GM12865 (cell line): Measurements from ENCODE around the gene ABL2.

Experiments
- DNase-seq: peaks from one replicate; pipeline ENCODE4 v3.0.0; 2010; ENCODE audit warnings: low read depth
- H3K4me3 ChIP-seq: 2 replicates; pipeline ENCODE4 v1.5.1; 2011; ENCODE audit warnings: mild to moderate bottlenecking, low read depth, low read length, control low read depth
- CTCF ChIP-seq: IDR thresholded peaks from 2 replicates; pipeline ENCODE4 v1.5.1; 2011; ENCODE audit warnings: low read length, control low read depth, low read depth, inconsistent platforms; ENCODE audit not compliant: insufficient read depth; ENCODE audit errors: missing control alignments

Gene ABL2

GRCh38 chr1:179092896-179093461, 136.5 kb downstream of the ABL2 start:
- H3K4me3 ChIP-seq, result no peak overlapping the region
- no peak for DNase-seq
- TF ChIP-seq CTCF, result no peak

GRCh38 chr1:179091691-179092165, 137.7 kb downstream of the ABL2 start:
- no peak overlapping the region for H3K4me3 ChIP-seq
- no peak for TF ChIP-seq CTCF
- DNase-seq, result no peak

GRCh38 chr1:179090923-179091322, 138.6 kb downstream of the ABL2 start:
- DNase-seq, result no peak
- TF ChIP-seq CTCF, result no peak
- no peak overlapping the region for H3K4me3 ChIP-seq

- no peak for TF ChIP-seq CTCF
- no peak for DNase-seq
- H3K4me3 ChIP-seq, result no peak overlapping the region
Measured at GRCh38 chr1:179090522-179090921, 139.0 kb downstream of the ABL2 start.

- DNase-seq, result no peak
- TF ChIP-seq CTCF, result no peak
- no peak overlapping the region for H3K4me3 ChIP-seq
Measured at GRCh38 chr1:179089827-179090482, 139.5 kb downstream of the ABL2 start.

- no peak for TF ChIP-seq CTCF
- peak; percentile 30 for DNase-seq
- H3K4me3 ChIP-seq, result no peak overlapping the region
Measured at GRCh38 chr1:179087665-179088064, 141.8 kb downstream of the ABL2 start.

GRCh38 chr1:179083533-179083932, 145.9 kb downstream of the ABL2 start:
- H3K4me3 ChIP-seq, result peak overlapping the region; percentile 93
- peak; percentile 87 for DNase-seq
- no peak for TF ChIP-seq CTCF
